Fibroblast of skin of left quadriceps (primary cell): Measurements from ENCODE around the gene HSD17B2.
"Not testable (repeated sequence)": the region's sequence is repeated elsewhere in the genome, so short reads cannot be mapped to it uniquely, and the experiment has no call there.

ENCODE experiments used
- DNase-seq, 2 experiments: peaks; one replicate each; pipeline ENCODE4 v3.0.0-alpha.2; 2013; ENCODE audit warnings: low read depth in 2 of 2

Gene HSD17B2

GRCh38 chr16:82081264-82081663, 46.2 kb downstream of the HSD17B2 start:
- DNase-seq, result no peak

- DNase-seq, result no peak
Measured at GRCh38 chr16:82082097-82082496, 47.0 kb downstream of the HSD17B2 start.

GRCh38 chr16:82082543-82083244, 47.6 kb downstream of the HSD17B2 start:
- DNase-seq, result no peak

GRCh38 chr16:82083710-82084353, 48.8 kb downstream of the HSD17B2 start:
- DNase-seq, result no peak

GRCh38 chr16:82085011-82085779, 50.1 kb downstream of the HSD17B2 start:
- no peak for DNase-seq

- DNase-seq, result no peak
Measured at GRCh38 chr16:82088483-82088882, 53.4 kb downstream of the HSD17B2 start.

- peak; percentile 42 to 45 for DNase-seq
Measured at GRCh38 chr16:82091241-82091640, 56.2 kb downstream of the HSD17B2 start.

GRCh38 chr16:82092711-82093110, 57.7 kb downstream of the HSD17B2 start:
- no peak for DNase-seq

GRCh38 chr16:82093666-82094300, 58.7 kb downstream of the HSD17B2 start:
- DNase-seq, result no peak

GRCh38 chr16:82094942-82095540, 60.0 kb downstream of the HSD17B2 start:
- DNase-seq, result no peak

GRCh38 chr16:82096641-82097040, 61.6 kb downstream of the HSD17B2 start:
- no peak for DNase-seq

GRCh38 chr16:82105107-82105506, 70.1 kb downstream of the HSD17B2 start:
- no peak for DNase-seq

- no peak for DNase-seq
Measured at GRCh38 chr16:82108100-82108499, 73.0 kb downstream of the HSD17B2 start.

GRCh38 chr16:82108774-82109173, 73.7 kb downstream of the HSD17B2 start:
- no peak for DNase-seq

GRCh38 chr16:82109266-82109665, 74.2 kb downstream of the HSD17B2 start:
- not testable (repeated sequence) for DNase-seq

- DNase-seq, result no peak
Measured at GRCh38 chr16:82111944-82112343, 76.9 kb downstream of the HSD17B2 start.

GRCh38 chr16:82113741-82114140, 78.7 kb downstream of the HSD17B2 start:
- DNase-seq, result no peak

GRCh38 chr16:82116535-82116934, 81.5 kb downstream of the HSD17B2 start:
- DNase-seq, result no peak

GRCh38 chr16:82118749-82119148, 83.7 kb downstream of the HSD17B2 start:
- DNase-seq, result no peak

- no peak for DNase-seq
Measured at GRCh38 chr16:82119405-82119804, 84.4 kb downstream of the HSD17B2 start.

GRCh38 chr16:82124651-82125050, 89.6 kb downstream of the HSD17B2 start:
- no peak for DNase-seq

GRCh38 chr16:82129881-82130280, 94.8 kb downstream of the HSD17B2 start:
- DNase-seq, result no peak
